MM.1S (cell line): ENCODE results near the gene ZFHX3.

Source experiments
- DNase-seq: peaks from one replicate; pipeline ENCODE4 v3.0.0-alpha.2; 2015
- H2AFZ ChIP-seq: fragments of 300-600 bp; sonication (generic); 2 replicates; pipeline ENCODE4 v1.6.0; 2016; ENCODE audit warnings: antibody characterized with exemption, low read length
- H3F3A ChIP-seq: fragments of 300-600 bp; sonication (generic); 2 replicates; pipeline ENCODE4 v1.6.1; 2016; ENCODE audit warnings: mild to moderate bottlenecking, antibody characterized with exemption, low read length, moderate library complexity, mixed read lengths; ENCODE audit not compliant: insufficient read depth
- H3K27ac ChIP-seq: fragments of 300-600 bp; sonication (generic); 2 replicates; pipeline ENCODE4 v1.5.1; 2016; ENCODE audit warnings: mild to moderate bottlenecking, low read length
- H3K27me3 ChIP-seq: fragments of 300-600 bp; sonication (generic); replicated peaks from 2 replicates; pipeline ENCODE4 v1.6.0; 2016; ENCODE audit warnings: low read length; ENCODE audit not compliant: insufficient read depth
- H3K36me3 ChIP-seq: fragments of 300-600 bp; sonication (generic); replicated peaks from 2 replicates; pipeline ENCODE4 v1.6.1; 2016; ENCODE audit warnings: mild to moderate bottlenecking, low read length, mixed read lengths; ENCODE audit not compliant: insufficient read depth
- H3K4me1 ChIP-seq: fragments of 300-600 bp; sonication (generic); 2 replicates; pipeline ENCODE4 v1.6.1; 2016; ENCODE audit warnings: low read length, mixed read lengths
- H3K4me2 ChIP-seq: fragments of 300-600 bp; sonication (generic); 2 replicates; pipeline ENCODE4 v1.6.0; 2016; ENCODE audit warnings: low read depth, low read length
- H3K4me3 ChIP-seq: fragments of 300-600 bp; sonication (generic); 2 replicates; pipeline ENCODE4 v1.5.1; 2016; ENCODE audit warnings: low read length, mixed read lengths
- H3K79me2 ChIP-seq: fragments of 300-600 bp; sonication (generic); 2 replicates; pipeline ENCODE4 v1.6.1; 2016; ENCODE audit warnings: mixed run types, low read length, mixed read lengths
- H3K9ac ChIP-seq: fragments of 300-600 bp; sonication (generic); 2 replicates; pipeline ENCODE4 v1.6.1; 2016; ENCODE audit warnings: low read length, mixed read lengths
- H3K9me2 ChIP-seq: fragments of 300-600 bp; sonication (generic); replicated peaks from 2 replicates; pipeline ENCODE4 v1.6.1; 2016; ENCODE audit warnings: mild to moderate bottlenecking, low read length, mixed read lengths; ENCODE audit not compliant: insufficient read depth
- H3K9me3 ChIP-seq: fragments of 300-600 bp; sonication (generic); replicated peaks from 2 replicates; pipeline ENCODE4 v1.6.1; 2016; ENCODE audit warnings: mild to moderate bottlenecking, low read length, mixed read lengths; ENCODE audit not compliant: insufficient read depth
- H4K20me1 ChIP-seq: fragments of 300-600 bp; sonication (generic); 2 replicates; pipeline ENCODE4 v1.6.1; 2016; ENCODE audit warnings: mild to moderate bottlenecking, low read length, moderate library complexity, mixed read lengths; ENCODE audit not compliant: insufficient read depth
- EZH2 ChIP-seq: fragments of 300-600 bp; sonication (generic); optimal IDR thresholded peaks from 2 replicates; pipeline ENCODE3; 2017; ENCODE audit warnings: low read depth, mild to moderate bottlenecking, antibody characterized with exemption, low read length, mixed read lengths
- EZH2phosphoT487 ChIP-seq: fragments of 300-600 bp; sonication (generic); IDR thresholded peaks from 2 replicates; pipeline ENCODE4 v1.6.1; 2018; ENCODE audit warnings: antibody characterized with exemption, low read length
- TF ChIP-seq, protein P1 (sequence below): fragments of 300-600 bp; sonication (generic); IDR thresholded peaks from 2 replicates; pipeline ENCODE4 v1.5.1; 2016; ENCODE audit warnings: antibody characterized with exemption, low read length, mixed read lengths

Gene ZFHX3

GRCh38 chr16:72992142-72992601 lies 55.8 kb downstream of the ZFHX3 start:
- Histone ChIP-seq H3K9me2 (no peaks in the 10 kb centered on the region), H3K27ac (no peak overlapping the region), H3K36me3 (no peaks in the 10 kb centered on the region), H3K9ac (no peak overlapping the region), H2AFZ (no peak overlapping the region), H3F3A (no peaks in the 10 kb centered on the region), H3K9me3 (no peaks in the 10 kb centered on the region), H3K79me2 (no peaks in the 10 kb centered on the region), H4K20me1 (no peaks in the 10 kb centered on the region), H3K4me2 (no peak overlapping the region), H3K4me1 (no peaks in the 10 kb centered on the region), H3K27me3 (no peaks in the 10 kb centered on the region), H3K4me3 (no peak overlapping the region)
- DNase-seq = no peak
- TF ChIP-seq EZH2phosphoT487 = no peak
- TF ChIP-seq, protein P1, sequence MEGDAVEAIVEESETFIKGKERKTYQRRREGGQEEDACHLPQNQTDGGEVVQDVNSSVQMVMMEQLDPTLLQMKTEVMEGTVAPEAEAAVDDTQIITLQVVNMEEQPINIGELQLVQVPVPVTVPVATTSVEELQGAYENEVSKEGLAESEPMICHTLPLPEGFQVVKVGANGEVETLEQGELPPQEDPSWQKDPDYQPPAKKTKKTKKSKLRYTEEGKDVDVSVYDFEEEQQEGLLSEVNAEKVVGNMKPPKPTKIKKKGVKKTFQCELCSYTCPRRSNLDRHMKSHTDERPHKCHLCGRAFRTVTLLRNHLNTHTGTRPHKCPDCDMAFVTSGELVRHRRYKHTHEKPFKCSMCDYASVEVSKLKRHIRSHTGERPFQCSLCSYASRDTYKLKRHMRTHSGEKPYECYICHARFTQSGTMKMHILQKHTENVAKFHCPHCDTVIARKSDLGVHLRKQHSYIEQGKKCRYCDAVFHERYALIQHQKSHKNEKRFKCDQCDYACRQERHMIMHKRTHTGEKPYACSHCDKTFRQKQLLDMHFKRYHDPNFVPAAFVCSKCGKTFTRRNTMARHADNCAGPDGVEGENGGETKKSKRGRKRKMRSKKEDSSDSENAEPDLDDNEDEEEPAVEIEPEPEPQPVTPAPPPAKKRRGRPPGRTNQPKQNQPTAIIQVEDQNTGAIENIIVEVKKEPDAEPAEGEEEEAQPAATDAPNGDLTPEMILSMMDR = no peak
- no peak for TF ChIP-seq EZH2

DNA sequence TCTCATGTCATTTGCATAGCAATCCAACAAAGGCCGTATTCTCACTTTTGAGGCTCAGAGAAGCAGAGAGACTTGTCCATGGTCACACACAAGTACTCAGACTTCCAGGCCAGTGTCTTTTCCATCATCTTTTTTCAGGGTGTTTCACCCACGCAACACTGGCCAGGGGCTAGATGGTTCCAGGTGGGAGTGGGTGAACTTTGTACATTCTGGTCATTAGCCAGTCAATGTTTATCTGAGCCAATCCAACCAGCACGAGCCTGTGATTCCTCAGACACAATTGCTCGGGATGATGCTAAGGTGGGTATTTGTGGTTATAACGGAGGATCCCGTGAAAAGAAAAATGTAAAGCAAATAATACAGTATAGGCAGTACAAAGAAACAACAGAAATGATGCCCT lies 56.3 kb downstream of the ZFHX3 start:
- TF ChIP-seq, protein P1 = no peak
- no peak for TF ChIP-seq EZH2phosphoT487
- TF ChIP-seq EZH2 = no peak
- H3K27me3 ChIP-seq = no peaks in the 10 kb centered on the region
- no peak overlapping the region for H3K4me3 ChIP-seq
- H3K27ac ChIP-seq = no peak overlapping the region
- no peak overlapping the region for H2AFZ ChIP-seq
- no peaks in the 10 kb centered on the region for H3K79me2 ChIP-seq
- H3K36me3 ChIP-seq = no peaks in the 10 kb centered on the region
- no peaks in the 10 kb centered on the region for H4K20me1 ChIP-seq
- DNase-seq = no peak
- H3K9me2 ChIP-seq = no peaks in the 10 kb centered on the region
- H3K4me2 ChIP-seq = no peak overlapping the region
- H3K9ac ChIP-seq = no peak overlapping the region
- no peaks in the 10 kb centered on the region for H3F3A ChIP-seq
- no peaks in the 10 kb centered on the region for H3K9me3 ChIP-seq
- no peaks in the 10 kb centered on the region for H3K4me1 ChIP-seq

GRCh38 chr16:72991211-72991610 lies 56.7 kb downstream of the ZFHX3 start:
- no peak overlapping the region for H3K27ac ChIP-seq
- no peaks in the 10 kb centered on the region for H3K79me2 ChIP-seq
- TF ChIP-seq EZH2phosphoT487 (no peak), EZH2 (no peak)
- TF ChIP-seq, protein P1 = no peak

More at GRCh38 chr16:72991211-72991610, 56.7 kb downstream of the ZFHX3 start:
- no peak overlapping the region for H2AFZ ChIP-seq
- no peaks in the 10 kb centered on the region for H3F3A ChIP-seq
- no peak overlapping the region for H3K4me3 ChIP-seq
- no peaks in the 10 kb centered on the region for H3K9me2 ChIP-seq
- H3K4me1 ChIP-seq = no peaks in the 10 kb centered on the region
- no peaks in the 10 kb centered on the region for H3K27me3 ChIP-seq
- no peaks in the 10 kb centered on the region for H3K9me3 ChIP-seq
- no peak for DNase-seq
- H4K20me1 ChIP-seq = no peaks in the 10 kb centered on the region
- no peak overlapping the region for H3K9ac ChIP-seq
- H3K4me2 ChIP-seq = no peak overlapping the region
- no peaks in the 10 kb centered on the region for H3K36me3 ChIP-seq
